Heart left ventricle (tissue), 16 donors: ENCODE data around the gene TRIP13. TPM values are rescaled to one million over a fixed set of nuclear protein-coding genes. Genes with fewer than 3 reads are reported as not detected.
"Not testable (repeated sequence)": the region's sequence is repeated elsewhere in the genome, so short reads cannot be mapped to it uniquely, and the experiment has no call there.

Experiments
- ATAC-seq, 4 donors: fragments of 200-7000 bp; cut with Tn5 transposase; one replicate each; pipeline ENCODE4 v1.9.1; 2020 to 2022; ENCODE audit warnings: moderate library complexity in 4 of 4, mild to moderate bottlenecking in 3 of 4, moderate number of reproducible peaks in 1 of 4
- DNase-seq, 5 donors: peaks; one replicate each; pipeline ENCODE4 v3.0.0-alpha.2; 2020
- H3K27ac ChIP-seq, 12 donors: fragments of 200-600 bp; sonication (generic) in 4 of 12; one replicate each; pipeline versions ENCODE4 v1.5.0 to v1.8.0; 2016 to 2022; ENCODE audit warnings: mild to moderate bottlenecking in 2 of 12
- H3K27me3 ChIP-seq, 9 donors: fragments of 200-600 bp; sonication (generic) in 2 of 9; one replicate each; pipeline versions ENCODE4 v1.5.1 to v1.8.0; 2016 to 2022; ENCODE audit warnings: mild to moderate bottlenecking in 3 of 9
- H3K36me3 ChIP-seq, 9 donors: fragments of 200-600 bp; sonication (generic) in 2 of 9; one replicate each; pipeline versions ENCODE4 v1.5.0 to v1.8.0; 2018 to 2022; ENCODE audit warnings: mild to moderate bottlenecking in 2 of 9
- H3K4me1 ChIP-seq, 12 donors: fragments of 200-600 bp; sonication (generic) in 4 of 12; one replicate each; pipeline versions ENCODE4 v1.5.0 to v1.8.0; 2016 to 2022; ENCODE audit warnings: mild to moderate bottlenecking in 3 of 12
- H3K4me3 ChIP-seq, 12 donors: fragments of 200-600 bp; sonication (generic) in 4 of 12; one replicate each; pipeline versions ENCODE4 v1.5.0 to v1.8.0; 2017 to 2022; ENCODE audit warnings: mild to moderate bottlenecking in 9 of 12, moderate library complexity in 4 of 12
- H3K9me3 ChIP-seq, 12 donors: fragments of 200-600 bp; sonication (generic) in 4 of 12; one replicate each; pipeline versions ENCODE4 v1.5.0 to v1.8.0; 2016 to 2022; ENCODE audit warnings: mild to moderate bottlenecking in 1 of 12
- POLR2A ChIP-seq, 2 donors: fragments of 450-650 bp; IDR thresholded peaks; one replicate each; pipeline ENCODE4 v1.6.1; 2017; ENCODE audit warnings: antibody characterized with exemption in 2 of 2, mild to moderate bottlenecking in 2 of 2, moderate library complexity in 2 of 2
- WGBS, 4 donors: extraction: QIAGEN DNeasy Blood & Tissue Kit in 2 of 4; methylation state at CpG; one replicate each; pipeline versions ENCODE4 v1.1.5 to v1.1.7; 2013 to 2018; 5-methylcytosine and 5-hydroxymethylcytosine counted together
- intact Hi-C, 10 donors: fragments of 100-400 bp; cut with DNase I; formaldehyde crosslinking; loops; one replicate each; pipeline versions ENCODE4 v1.11.1 to v1.14.2; 2022
- polyA plus RNA-seq, 2 donors: library from polyadenylated mRNA; stranded (reverse); fragments of 200-250 nt; gene quantifications; one replicate each; pipeline ENCODE4 v1.2.3, GENCODE V29; 2013
- total RNA-seq, 9 donors: library from RNA; depleted of rRNA in 2 of 9; stranded (reverse); fragments of >200 nt in 2 of 9; fragmentation: NEBNext Ultra II Directional in 3 of 9; extraction: Animal tissue kit (Norgen Biotek cat#: 25700) in 3 of 9; gene quantifications; one replicate each; pipeline versions ENCODE4 v1.1.0 to v1.2.4, GENCODE V29; 2016 to 2023
- TF ChIP-seq, protein P1 (sequence below), 12 donors: fragments of 200-600 bp; sonication (generic) in 4 of 12; IDR thresholded peaks; one replicate each; pipeline versions ENCODE4 v1.5.0 to v1.8.0; 2018 to 2022; ENCODE audit warnings: antibody characterized with exemption in 12 of 12, mild to moderate bottlenecking in 5 of 12
- donor health status: ischemic (EF 13 %, LVEDD 7.1; RV severe dilation, severe dysfunction).
- donor health status: healthy with polysubstance abuse.
- donor health status: DM: no; HTN: yes; CAD: no.
- donor health status: DM: no; HTN: no; CAD: no.
- donor health status: ischemic (EF 25% LVEDD 6.9; RV normal size, moderate dysfunction).
- donor health status: ischemic (EF 25% LVEDD 5.7; RV mildly dilated, moderate dysfunction).
- donor health status: healthy.
- donor health status: DM: yes; HTN: yes; CAD: no.
- donor health status: ischemic (EF 35%, LVEDD 5.7; RV mildly dilated, moderate dysfunction).
- donor health status: nonischemic (EF 11% LVEDD 7.7; RV severe dilation, severe dysfunction).
- donor health status: DM: yes; HTN: yes; CAD: no.
- donor health status: PGD.
- donor health status: ischemic (EF 29% LVEDD 5.4; RV normal size, mild dysfunction).
- donor health status: nonischemic (EF 23%, LVEDD 6.1; RV moderate dilation, normal function).

Gene TRIP13
- total and polyA plus RNA-seq, 11 donors, result 0.19 to 4.2 (median 0.49) TPM

- TF ChIP-seq, protein P1, sequence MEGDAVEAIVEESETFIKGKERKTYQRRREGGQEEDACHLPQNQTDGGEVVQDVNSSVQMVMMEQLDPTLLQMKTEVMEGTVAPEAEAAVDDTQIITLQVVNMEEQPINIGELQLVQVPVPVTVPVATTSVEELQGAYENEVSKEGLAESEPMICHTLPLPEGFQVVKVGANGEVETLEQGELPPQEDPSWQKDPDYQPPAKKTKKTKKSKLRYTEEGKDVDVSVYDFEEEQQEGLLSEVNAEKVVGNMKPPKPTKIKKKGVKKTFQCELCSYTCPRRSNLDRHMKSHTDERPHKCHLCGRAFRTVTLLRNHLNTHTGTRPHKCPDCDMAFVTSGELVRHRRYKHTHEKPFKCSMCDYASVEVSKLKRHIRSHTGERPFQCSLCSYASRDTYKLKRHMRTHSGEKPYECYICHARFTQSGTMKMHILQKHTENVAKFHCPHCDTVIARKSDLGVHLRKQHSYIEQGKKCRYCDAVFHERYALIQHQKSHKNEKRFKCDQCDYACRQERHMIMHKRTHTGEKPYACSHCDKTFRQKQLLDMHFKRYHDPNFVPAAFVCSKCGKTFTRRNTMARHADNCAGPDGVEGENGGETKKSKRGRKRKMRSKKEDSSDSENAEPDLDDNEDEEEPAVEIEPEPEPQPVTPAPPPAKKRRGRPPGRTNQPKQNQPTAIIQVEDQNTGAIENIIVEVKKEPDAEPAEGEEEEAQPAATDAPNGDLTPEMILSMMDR (IDR thresholded peaks at IDR 0.05), result no peak
- no peak for TF ChIP-seq POLR2A (IDR thresholded peaks at IDR 0.05)
- intact Hi-C loops, result loop anchor here in 4 of 10 donors (5.0 to 10.0 kb wide), 3 partner anchors 103 to 705 kb away; no protein-coding TSS in a partner anchor
Observed at GRCh38 chr5:939368-939767, 46.7 kb downstream of the TRIP13 start.

DNA sequence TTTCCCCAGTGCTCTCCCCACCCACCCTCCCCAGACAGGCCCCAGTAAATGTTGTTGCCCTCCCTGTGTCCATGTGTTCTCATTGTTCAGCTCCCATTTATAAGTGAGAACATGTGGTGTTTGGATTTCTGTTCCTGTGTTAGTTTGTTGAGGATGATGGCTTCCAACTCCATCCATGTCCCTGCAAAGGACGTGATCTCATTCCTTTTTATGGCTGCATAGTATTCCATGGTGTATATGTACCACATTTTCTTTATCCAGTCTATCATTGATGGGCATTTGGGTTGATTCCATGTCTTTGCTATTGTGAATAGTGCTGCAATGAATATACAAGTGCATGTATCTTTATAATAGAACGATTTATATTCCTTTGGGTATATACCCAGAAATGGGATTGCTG, 48.1 kb downstream of the TRIP13 start:
- H3K27ac ChIP-seq, H3K4me1 ChIP-seq, DNase-seq, H3K9me3 ChIP-seq, H3K36me3 ChIP-seq, H3K4me3 ChIP-seq, ATAC-seq, intact Hi-C loops: not testable (repeated sequence)
- WGBS, 4 donors, result 79 to 88% (median 86%) methylated on average over 2 of the region's 2 CpGs
- peaks cover 0 to 18% (median 7%) of the 10 kb centered on the region in 9 donors for H3K27me3 ChIP-seq

More at GRCh38 chr5:939368-939767, 46.7 kb downstream of the TRIP13 start:
- 78 to 90% (median 84%) methylated on average over 7 of the region's 7 CpGs for WGBS, 4 donors
- no peak for ATAC-seq
- Histone ChIP-seq H3K9me3 (no peaks in the 10 kb centered on the region), H3K36me3 (no peaks in the 10 kb centered on the region), H3K4me1 (no peaks in the 10 kb centered on the region), H3K4me3 (no peak overlapping the region), H3K27me3 (peaks cover 0 to 11% (median 2%) of the 10 kb centered on the region in 9 donors), H3K27ac (no peak overlapping the region)
- DNase-seq, result no peak

GRCh38 chr5:943201-943917, 50.7 kb downstream of the TRIP13 start:
- DNase-seq (no peak), ATAC-seq (no peak)
- 80 to 85% (median 84%) methylated on average over 11 of the region's 11 CpGs for WGBS, 4 donors

DNA sequence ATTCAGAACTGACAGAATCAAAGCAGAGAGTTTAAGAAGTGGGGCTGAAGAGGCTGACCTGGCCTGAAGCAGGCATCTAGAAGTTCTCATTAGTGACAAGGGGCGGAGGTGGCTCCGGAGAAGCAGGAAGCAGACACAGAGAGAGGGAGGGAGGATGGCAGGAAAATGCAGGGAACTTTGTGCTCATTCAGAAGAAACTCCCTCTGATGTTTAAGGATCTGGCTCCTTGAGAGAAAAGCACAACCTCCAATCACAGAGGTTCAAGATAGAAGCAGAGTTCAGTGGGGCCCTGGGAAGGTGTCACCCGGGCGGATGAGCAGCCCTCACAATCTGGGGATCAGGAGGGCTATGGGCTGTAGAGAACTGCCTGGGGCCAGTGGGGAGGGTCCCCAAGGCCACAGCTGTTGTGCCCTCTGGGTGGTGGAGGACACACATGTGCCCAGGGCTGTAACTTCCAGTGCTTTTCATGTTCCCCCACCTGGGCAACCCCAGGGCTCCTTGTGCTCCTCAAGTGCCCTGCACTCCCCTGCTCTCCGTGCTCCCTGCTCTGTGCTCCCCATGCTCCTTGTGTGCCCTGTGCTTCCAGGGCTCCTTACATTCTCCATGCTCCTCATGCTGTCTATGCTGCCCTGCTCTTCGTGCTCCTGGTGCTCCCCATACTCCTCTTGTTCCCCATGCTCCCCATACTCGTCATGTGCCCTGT, 51.4 kb downstream of the TRIP13 start:
- Histone ChIP-seq H3K4me3 (no peak overlapping the region), H3K36me3 (no peaks in the 10 kb centered on the region), H3K27ac (no peak overlapping the region), H3K4me1 (peaks cover 0 to 15% (median 0%) of the 10 kb centered on the region in 12 donors), H3K9me3 (no peaks in the 10 kb centered on the region), H3K27me3 (peaks cover 0 to 42% (median 16%) of the 10 kb centered on the region in 9 donors)
- WGBS, 4 donors, result 62 to 76% (median 69%) methylated on average over 7 of the region's 7 CpGs
- intact Hi-C loops, result no loop called here
- TF ChIP-seq, protein P1 (IDR thresholded peaks at IDR 0.05), result no peak
- no peak for DNase-seq
- no peak for ATAC-seq

More at GRCh38 chr5:943201-943917, 50.7 kb downstream of the TRIP13 start:
- H3K9me3 ChIP-seq, result no peaks in the 10 kb centered on the region
- TF ChIP-seq, protein P1 (IDR thresholded peaks at IDR 0.05), result no peak
- no peak for TF ChIP-seq POLR2A (IDR thresholded peaks at IDR 0.05)
- intact Hi-C loops, result no loop called here
- H3K36me3 ChIP-seq, result no peaks in the 10 kb centered on the region
- H3K27me3 ChIP-seq, result peaks cover 0 to 36% (median 9%) of the 10 kb centered on the region in 9 donors
- H3K4me1 ChIP-seq, result peaks cover 0 to 15% (median 0%) of the 10 kb centered on the region in 12 donors
- no peak overlapping the region for H3K27ac ChIP-seq
- H3K4me3 ChIP-seq, result no peak overlapping the region
